Mammary epithelial cell (primary cell): ENCODE measurements around the gene KRTAP5-2.

Source experiments
- CTCF ChIP-seq, 2 donors: IDR thresholded peaks in 1 of 2; conservative IDR thresholded peaks in 1 of 2; 2 replicates each; pipeline ENCODE4 v1.5.1; 2011 to 2012; ENCODE audit warnings: inconsistent platforms in 2 of 2, low read length in 2 of 2, mild to moderate bottlenecking in 2 of 2, control low read depth in 1 of 2, low read depth in 1 of 2; ENCODE audit not compliant: insufficient read depth in 1 of 2; ENCODE audit errors: extremely low read depth in 1 of 2
- EZH2 ChIP-seq: IDR thresholded peaks from 2 replicates; pipeline ENCODE4 v1.6.1; 2012; ENCODE audit warnings: low read length, inconsistent platforms, borderline replicate concordance

- no peak for TF ChIP-seq CTCF (conservative IDR thresholded peaks at IDR 0.05 in 1 of 2, IDR thresholded peaks at IDR 0.05 in 1 of 2; ENCODE audit: extremely low read depth in 1 of 2, insufficient read depth in 1 of 2, low read depth in 1 of 2, low read length in 2 of 2)
- TF ChIP-seq EZH2: no peak
Measured at GRCh38 chr11:1636291-1636950, 38.3 kb upstream of the KRTAP5-2 start.
